GM12865 (cell line): Measurements from ENCODE around the gene VPS54.

Experiments used
- DNase-seq: peaks from one replicate; pipeline ENCODE4 v3.0.0; 2010; ENCODE audit warnings: low read depth
- H3K4me3 ChIP-seq: 2 replicates; pipeline ENCODE4 v1.5.1; 2011; ENCODE audit warnings: mild to moderate bottlenecking, low read depth, low read length, control low read depth
- TF ChIP-seq, protein P1 (sequence below): IDR thresholded peaks from 2 replicates; pipeline ENCODE4 v1.5.1; 2011; ENCODE audit warnings: low read length, control low read depth, low read depth, inconsistent platforms; ENCODE audit not compliant: insufficient read depth; ENCODE audit errors: missing control alignments

VPS54 gene

DNA sequence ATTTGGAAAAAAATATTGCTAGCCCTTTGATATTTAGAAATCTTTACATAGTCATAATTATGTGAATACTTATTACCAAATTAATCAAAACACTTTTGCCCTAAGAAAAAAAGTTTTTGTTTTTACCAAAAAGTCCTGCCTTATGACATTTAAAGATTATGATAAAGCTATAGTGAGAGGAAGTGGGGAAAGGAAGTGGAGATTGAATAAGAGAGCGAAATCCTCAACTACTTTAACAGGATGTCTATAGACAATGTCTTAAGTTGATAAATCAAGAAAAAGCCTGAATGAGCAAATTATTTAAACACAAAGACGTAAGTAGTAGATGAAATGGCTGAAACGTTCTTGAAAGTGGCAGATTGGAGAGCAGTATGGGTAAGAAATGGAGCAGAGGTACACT, 20.9 kb upstream of the VPS54 start:
- DNase-seq = no peak
- no peak overlapping the region for H3K4me3 ChIP-seq
- TF ChIP-seq, protein P1, sequence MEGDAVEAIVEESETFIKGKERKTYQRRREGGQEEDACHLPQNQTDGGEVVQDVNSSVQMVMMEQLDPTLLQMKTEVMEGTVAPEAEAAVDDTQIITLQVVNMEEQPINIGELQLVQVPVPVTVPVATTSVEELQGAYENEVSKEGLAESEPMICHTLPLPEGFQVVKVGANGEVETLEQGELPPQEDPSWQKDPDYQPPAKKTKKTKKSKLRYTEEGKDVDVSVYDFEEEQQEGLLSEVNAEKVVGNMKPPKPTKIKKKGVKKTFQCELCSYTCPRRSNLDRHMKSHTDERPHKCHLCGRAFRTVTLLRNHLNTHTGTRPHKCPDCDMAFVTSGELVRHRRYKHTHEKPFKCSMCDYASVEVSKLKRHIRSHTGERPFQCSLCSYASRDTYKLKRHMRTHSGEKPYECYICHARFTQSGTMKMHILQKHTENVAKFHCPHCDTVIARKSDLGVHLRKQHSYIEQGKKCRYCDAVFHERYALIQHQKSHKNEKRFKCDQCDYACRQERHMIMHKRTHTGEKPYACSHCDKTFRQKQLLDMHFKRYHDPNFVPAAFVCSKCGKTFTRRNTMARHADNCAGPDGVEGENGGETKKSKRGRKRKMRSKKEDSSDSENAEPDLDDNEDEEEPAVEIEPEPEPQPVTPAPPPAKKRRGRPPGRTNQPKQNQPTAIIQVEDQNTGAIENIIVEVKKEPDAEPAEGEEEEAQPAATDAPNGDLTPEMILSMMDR = no peak

DNA sequence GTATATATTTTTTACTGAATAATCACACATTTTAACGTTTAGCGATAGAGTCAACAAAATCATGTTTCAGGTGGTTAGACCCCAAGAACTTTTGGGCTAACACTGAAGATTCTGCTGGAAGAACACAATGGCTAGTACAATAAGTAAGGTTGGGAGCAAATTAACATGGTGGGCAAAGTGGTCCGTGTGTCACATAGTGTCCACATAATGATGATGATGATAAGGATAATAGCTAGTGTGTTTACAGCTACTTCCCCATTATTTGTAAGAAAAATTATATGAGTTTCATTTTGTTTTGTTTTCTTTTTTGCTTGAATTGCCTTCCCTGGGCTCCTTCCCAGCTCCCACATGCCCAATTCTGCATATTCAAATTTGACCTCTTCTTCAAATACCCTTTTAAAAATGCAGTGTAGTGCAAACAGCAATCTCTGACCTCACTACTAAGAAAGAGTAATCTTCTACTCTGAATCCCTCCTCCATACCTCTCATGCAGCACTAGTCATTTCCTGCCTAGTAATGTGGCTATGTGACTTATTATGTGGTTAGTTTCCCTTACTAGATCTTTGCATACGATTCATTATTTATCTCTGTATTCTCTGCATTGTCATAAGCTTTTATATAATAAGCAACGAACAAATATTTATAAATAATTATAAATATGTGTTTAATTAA, 16.9 kb upstream of the VPS54 start:
- peak; percentile 78 for DNase-seq
- TF ChIP-seq, protein P1 = no peak
- no peak overlapping the region for H3K4me3 ChIP-seq

DNA sequence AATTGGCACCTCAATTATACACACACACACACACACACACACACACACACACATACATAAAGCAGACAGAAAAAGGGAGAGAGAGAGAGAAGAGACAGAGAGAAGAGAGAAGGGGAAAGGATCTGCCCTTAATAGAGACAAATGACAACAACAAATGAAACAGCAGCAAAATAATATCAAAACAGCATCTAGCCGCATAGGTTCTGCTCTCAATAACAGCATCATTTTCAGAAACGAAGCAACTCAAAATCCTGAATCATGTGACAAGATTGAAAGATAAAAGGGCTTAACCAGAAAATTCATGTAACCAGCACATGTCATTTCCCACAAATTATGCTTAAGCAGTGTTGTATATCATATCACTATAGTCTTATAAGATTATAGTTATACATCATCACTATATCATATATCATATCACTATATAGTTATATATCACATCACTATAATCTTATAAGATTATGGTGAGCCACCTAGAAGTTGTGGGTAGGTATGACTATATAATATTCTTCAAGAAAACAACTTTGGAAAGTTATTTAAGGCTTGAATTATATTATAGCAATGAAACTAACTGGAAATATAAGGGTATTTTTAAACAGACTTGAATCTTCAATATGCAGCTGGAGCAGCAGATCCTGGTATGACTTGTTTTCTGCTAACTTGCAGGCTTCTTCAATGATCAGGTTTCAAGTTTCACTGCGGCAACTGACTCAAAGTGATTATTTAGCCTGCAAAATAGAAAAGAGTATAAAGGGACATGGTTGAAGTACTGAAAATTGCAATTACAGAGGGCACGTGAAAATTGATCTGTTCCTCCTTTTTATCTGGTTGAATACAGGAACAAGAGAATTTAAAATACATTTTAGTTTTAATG, 16.1 kb upstream of the VPS54 start:
- DNase-seq = peak; percentile 78
- no peak overlapping the region for H3K4me3 ChIP-seq
- TF ChIP-seq, protein P1 = no peak

DNA sequence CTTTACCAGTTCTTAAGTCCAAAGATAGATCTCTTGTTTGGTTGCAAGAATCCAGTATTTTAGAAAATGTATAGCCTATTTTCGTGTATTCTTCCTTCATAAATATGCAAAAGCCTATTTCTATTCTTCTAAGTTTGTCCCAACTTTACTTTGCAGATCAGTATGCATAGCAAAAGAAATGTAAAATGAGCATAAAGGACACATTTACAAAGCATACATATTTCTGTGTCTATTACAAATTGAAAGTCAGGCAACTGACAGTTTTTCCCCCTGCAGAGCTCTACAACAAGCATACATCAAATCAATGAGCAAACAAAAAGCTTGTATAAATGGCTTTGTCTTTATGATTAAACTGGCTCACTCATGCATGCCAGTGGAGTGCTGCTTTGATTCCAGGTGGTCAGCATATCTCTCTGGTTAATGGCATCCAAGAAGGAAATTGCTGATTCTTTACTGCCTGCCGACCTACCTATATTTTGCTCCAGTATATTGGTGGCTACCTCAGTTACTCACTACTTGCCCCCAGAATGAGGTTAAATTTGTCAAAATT, 10.0 kb upstream of the VPS54 start:
- TF ChIP-seq, protein P1 = no peak
- no peak for DNase-seq
- H3K4me3 ChIP-seq = no peak overlapping the region

DNA sequence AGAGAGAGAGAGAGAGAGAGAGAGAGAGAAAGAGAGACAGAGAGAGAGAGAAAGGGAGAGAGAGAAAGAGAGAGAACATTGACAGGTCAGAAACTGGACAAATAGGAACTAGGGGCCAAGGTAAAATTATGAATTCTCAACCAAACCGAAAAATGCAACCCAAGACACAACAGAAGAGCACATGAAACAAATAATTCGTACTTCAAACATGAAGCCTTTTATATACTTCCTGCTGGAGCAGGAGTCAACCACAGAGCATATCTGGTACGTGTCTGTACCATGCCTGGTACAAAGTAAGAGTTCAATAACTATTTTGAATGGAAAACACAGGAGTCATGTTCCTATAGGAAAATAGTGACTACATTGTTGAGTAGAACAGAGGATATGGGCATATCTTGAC, 6.5 kb upstream of the VPS54 start:
- TF ChIP-seq, protein P1 = no peak
- peak; percentile 54 for DNase-seq
- H3K4me3 ChIP-seq = no peak overlapping the region

DNA sequence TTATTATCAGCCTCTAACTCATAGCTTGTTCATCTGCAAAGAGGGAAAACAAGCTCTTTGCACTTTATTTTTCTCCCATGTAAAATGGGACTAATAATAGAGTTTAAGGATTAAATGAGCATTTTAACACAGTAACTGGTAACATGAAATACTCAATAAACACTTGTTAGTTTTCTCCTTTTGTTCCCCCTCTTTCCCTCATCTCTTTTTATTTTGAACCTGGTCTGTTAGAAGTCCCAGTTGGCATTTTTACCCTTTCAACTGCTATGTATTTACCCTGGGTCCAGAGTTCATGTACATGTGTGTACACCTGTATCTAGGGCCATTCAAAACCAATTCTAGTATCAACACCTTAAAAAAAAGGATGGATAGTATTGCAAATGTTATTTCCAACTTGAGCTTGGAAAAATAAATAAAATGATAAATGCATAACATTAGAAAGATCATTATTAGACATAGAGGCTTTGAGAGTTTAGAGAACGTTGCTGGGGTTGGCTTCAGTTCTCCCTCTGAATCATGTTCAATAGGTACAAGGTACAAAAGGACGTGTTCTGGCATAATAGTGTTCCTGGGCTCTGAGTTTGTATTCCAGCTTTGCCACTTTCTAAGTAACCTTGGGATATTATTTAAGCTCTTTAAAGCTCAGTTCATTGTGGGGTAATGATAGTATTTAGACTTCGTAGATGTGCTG, 5.2 kb upstream of the VPS54 start:
- TF ChIP-seq, protein P1 = no peak

More for the DNA sequence above, 5.2 kb upstream of the VPS54 start:
- H3K4me3 ChIP-seq = no peak overlapping the region
- no peak for DNase-seq
